Fibroblast of skin of left quadriceps (primary cell): ENCODE measurements around the gene ADAMTS13.
"Not testable (repeated sequence)": the region's sequence is repeated elsewhere in the genome, so short reads cannot be mapped to it uniquely, and the experiment has no call there.

Experiments used
- DNase-seq, 2 experiments: peaks; one replicate each; pipeline ENCODE4 v3.0.0-alpha.2; 2013; ENCODE audit warnings: low read depth in 2 of 2

ADAMTS13 gene

GRCh38 chr9:133392308-133392707 is 29.9 kb upstream of the ADAMTS13 start:
- not testable (repeated sequence) for DNase-seq

GRCh38 chr9:133393399-133393798 is 28.8 kb upstream of the ADAMTS13 start:
- no peak for DNase-seq

DNA sequence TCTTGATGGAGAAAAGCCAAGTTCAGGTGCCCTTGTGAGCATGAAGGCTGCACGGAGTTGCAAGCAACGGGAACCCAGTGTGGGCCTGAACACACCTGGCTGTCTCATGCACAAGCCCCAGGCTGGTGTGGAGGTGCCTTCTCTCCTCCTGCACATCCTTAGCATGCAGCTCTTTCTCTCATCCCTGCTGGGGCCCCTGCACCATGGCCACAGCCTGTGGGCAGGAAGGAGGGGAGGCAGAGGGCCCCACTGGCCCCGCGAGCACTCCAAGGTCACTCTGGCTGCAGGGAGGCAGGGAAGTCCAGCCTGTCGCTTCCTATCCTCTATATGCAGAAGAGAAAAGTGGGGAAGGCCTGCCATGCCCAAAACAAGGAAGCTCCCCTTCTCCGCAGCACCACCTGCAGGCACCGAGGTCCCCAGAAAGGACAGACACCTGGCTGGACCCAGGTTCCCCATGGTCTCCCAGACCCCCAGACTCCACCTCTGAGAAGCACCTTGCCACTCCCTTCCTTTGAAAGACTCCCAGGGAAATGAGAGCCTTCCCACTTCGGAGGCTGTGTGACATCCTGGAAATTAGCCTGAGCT is 27.4 kb upstream of the ADAMTS13 start:
- no peak for DNase-seq

GRCh38 chr9:133396952-133397351 is 25.2 kb upstream of the ADAMTS13 start:
- DNase-seq, result no peak

DNA sequence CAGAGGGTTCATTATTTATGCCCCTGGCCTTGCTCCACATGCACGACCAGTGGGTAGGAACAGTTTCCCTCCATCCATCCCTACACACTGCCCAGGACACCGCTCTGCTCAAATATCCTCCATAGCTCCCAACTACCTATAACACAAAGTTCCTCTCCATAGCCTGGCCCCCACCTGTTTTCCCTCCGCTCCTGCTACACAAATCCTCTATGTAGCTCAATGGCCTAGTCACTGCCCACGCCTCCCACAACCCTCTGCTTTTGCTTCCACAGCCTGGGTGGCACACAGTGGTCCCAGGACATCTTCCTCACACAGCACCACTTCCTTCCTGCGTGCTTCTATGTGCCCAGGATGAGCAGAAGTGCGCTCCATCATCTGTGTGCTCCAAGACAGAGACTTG is 24.8 kb upstream of the ADAMTS13 start:
- no peak for DNase-seq

DNA sequence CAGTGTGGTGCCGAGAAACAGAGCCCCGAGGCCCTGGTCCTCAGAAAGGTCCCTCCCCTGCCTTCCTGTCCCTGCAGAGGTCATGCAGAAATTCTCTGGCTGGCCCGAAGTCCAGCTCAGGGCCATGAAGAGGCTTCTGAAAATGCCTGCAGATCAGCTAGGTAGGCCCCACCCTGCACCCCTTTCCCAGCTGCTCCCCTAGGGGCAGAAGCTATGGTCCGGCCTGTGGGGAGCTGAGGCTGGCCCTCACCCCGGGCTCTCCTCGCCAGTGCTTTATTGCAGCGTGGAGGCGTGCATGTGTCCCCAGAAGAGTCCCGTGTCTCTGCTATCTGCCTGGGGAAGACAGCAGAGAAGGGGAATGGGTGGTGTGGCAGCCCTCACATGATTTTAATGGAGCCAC is 24.3 kb upstream of the ADAMTS13 start:
- no peak for DNase-seq

DNA sequence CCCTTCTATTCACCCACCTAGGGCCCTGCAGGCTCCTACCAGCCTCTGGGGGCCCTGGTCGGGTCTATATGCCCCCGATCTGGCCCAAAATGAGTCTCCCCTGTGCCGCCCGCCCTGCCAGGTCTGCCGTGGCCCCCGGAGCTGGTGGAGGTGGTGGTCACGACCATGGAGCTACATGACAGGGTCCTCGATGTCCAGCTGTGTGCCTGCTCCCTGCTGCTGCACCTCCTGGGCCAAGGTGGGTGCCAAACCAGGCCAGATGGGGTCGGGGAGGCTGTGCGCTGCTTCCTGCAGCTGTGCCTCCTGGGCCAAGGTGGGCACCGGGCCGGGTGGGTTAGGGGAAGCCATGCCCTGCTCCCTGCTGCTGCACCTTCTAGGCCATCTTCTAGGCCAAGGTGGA is 21.9 kb upstream of the ADAMTS13 start:
- no peak for DNase-seq

DNA sequence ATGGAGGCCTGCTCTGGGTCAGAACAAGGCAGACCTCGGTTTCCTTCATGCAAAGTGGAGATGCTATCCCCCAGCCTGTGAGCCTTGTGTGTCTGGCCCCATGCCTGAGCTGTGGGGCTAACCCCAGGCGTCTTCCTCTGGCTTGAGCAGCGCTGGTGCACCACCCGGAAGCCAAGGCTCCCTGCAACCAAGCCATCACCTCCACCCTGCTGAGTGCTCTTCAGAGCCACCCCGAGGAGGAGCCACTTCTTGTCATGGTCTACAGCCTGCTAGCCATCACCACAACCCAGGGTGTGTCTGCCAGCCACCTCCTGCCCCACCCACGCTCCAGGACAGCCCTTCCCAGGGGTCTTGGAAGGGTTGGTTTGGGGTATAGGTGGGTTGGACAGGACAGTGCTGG is 20.6 kb upstream of the ADAMTS13 start:
- no peak for DNase-seq

GRCh38 chr9:133402689-133403088 is 19.5 kb upstream of the ADAMTS13 start:
- no peak for DNase-seq

- DNase-seq, result no peak
These were observed 18.3 kb upstream of the ADAMTS13 start for GRCh38 chr9:133403766-133404453.

- DNase-seq, result no peak
These were observed 17.6 kb upstream of the ADAMTS13 start for GRCh38 chr9:133404454-133405002.

GRCh38 chr9:133405508-133406438 is 16.4 kb upstream of the ADAMTS13 start:
- DNase-seq, result no peak

GRCh38 chr9:133406480-133407307 is 15.5 kb upstream of the ADAMTS13 start:
- DNase-seq, result peak; percentile 15 to 19

- no peak for DNase-seq
These were observed 14.1 kb upstream of the ADAMTS13 start for GRCh38 chr9:133408042-133408441.

DNA sequence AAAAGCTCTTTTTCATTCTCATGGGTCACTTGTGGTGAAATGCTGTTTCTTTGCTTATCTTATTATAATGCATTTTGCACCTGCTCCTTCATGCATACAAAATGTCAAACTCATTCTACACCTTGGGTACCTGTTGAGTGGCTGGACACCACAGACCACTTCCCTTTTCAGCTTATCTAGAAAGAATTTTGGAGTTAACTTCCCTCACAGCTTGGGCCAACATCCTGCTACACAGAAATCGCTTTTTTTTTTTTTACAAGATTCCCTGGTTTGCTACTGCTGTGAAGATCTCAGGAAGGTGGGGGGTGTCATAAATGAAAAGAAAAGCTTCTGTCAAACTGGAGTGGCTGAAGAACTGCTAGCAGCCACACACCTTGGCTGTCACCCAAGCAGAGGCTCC is 7.0 kb upstream of the ADAMTS13 start:
- DNase-seq, result no peak

- peak; percentile 71 to 75 for DNase-seq
These were observed 4.4 kb upstream of the ADAMTS13 start, which contains the start of gene REXO4 for GRCh38 chr9:133417541-133418461. Gene REXO4, minus strand, starts transcription at chr9:133418010. Its CDS starts 166 bp downstream, at chr9:133417844.

DNA sequence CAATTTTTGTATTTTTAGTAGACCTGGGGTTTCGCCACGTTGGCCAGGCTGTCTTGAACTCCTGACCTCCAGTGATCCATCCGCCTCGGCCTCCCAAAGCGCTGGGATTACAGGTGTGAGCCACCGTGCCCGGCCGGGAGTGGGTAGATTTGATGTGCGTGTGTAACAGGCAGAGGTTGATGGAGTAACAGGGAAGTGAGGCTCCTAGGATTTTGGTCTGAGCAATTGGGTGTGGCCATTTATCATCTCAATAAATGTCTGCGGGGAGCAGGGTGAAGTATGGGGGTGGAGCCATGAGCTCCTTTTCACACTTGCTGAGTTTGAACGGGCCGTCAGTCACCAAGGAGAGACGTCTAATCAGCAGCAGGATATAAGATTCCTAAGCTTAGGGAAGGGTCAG is 3.2 kb upstream of the ADAMTS13 start:
- no peak for DNase-seq

DNA sequence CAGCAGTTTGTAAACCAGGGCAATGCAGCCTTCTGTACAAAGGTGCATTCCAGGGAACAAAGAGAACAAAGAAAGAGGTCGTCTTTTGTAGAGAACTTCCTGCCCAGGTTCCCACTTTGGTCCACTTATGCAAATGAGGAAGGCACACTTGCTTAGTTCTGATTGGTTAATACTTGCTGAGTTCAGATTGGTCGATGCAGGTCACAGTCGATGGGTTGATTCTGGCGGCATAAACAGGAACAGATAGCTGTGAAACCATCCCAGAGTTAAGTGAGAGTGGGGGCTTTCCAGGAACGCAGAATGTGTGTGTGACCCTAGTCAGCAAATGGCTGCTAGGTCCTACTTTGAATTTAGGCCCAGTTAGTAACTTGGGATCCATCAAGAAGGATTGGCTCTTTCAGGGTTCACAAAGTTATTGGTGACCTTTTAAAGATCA is 1.8 kb upstream of the ADAMTS13 start:
- no peak for DNase-seq

DNA sequence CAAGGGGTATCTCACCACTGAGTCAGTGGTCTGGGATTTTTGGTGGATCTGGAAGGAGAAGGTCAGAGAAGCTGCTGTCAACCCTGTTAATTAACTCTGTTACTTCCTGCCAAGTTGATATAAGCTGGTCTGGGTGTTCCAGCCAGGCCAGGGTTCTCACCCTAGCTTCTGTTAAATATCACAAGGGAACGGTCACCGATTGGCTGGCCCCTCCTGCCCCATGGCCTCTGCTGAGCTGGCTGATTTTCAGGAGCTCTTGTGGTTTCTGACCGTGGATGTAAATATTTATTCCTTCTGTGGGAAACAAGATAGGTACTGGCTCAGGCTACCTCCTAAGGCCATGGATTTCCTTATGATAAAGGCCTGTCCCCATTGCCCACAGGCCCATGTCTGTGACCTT is 1.0 kb downstream of the ADAMTS13 start:
- DNase-seq, result no peak

GRCh38 chr9:133424187-133424586 is 2.0 kb downstream of the ADAMTS13 start:
- no peak for DNase-seq
